Measurements from ENCODE around the gene DNM2. TPM values are rescaled to one million over a fixed set of nuclear protein-coding genes. Genes with fewer than 3 reads are reported as not detected.
"Not testable (repeated sequence)": the region's sequence is repeated elsewhere in the genome, so short reads cannot be mapped to it uniquely, and the experiment has no call there.

Gene DNM2
- total RNA-seq, 1 experiment from 2014 or later, result 131 TPM

GRCh38 chr19:10874024-10874423, 156.1 kb downstream of the DNM2 start (continued):
- TF ChIP-seq IRF1 (CRISPR knock-in tag; IDR thresholded peaks at IDR 0.05), result no peak
- TF ChIP-seq HMGXB4 (CRISPR knock-in tag; IDR thresholded peaks at IDR 0.05), result no peak

- TF ChIP-seq ETV6 (CRISPR knock-in tag; IDR thresholded peaks at IDR 0.05) (no peak), IRF2 (CRISPR knock-in tag; IDR thresholded peaks at IDR 0.05; ENCODE audit: borderline replicate concordance, low read depth) (no peak), ZNF263 (CRISPR knock-in tag; IDR thresholded peaks at IDR 0.05; ENCODE audit: low read depth) (no peak), ZNF512 (CRISPR knock-in tag; IDR thresholded peaks at IDR 0.05; ENCODE audit: borderline replicate concordance) (no peak), TEAD1 (CRISPR knock-in tag; IDR thresholded peaks at IDR 0.05) (no peak), PRRX2 (CRISPR knock-in tag; IDR thresholded peaks at IDR 0.05) (no peak), FOXK1 (CRISPR knock-in tag; IDR thresholded peaks at IDR 0.05) (no peak), MAX (CRISPR knock-in tag; IDR thresholded peaks at IDR 0.05) (no peak), GTF2I (CRISPR knock-in tag; conservative IDR thresholded peaks at IDR 0.05) (no peak), E2F4 (CRISPR knock-in tag; IDR thresholded peaks at IDR 0.05; ENCODE audit: borderline replicate concordance, low read depth) (no peak), E2F5 (CRISPR knock-in tag; IDR thresholded peaks at IDR 0.05) (no peak), CREB1 (CRISPR knock-in tag; IDR thresholded peaks at IDR 0.05) (no peak)
- Mint-ChIP-seq H3K9me3 (no peaks in the 10 kb centered on the region), H3K4me1 (peaks cover 47% of the 10 kb centered on the region), H3K4me3 (no peak overlapping the region), H3K36me3 (0 out of 2 replicates have a peak, but pooled peaks cover 7% of the 10 kb centered on the region), H3K27me3 (ENCODE audit: low read depth) (no peaks in the 10 kb centered on the region; the same call in 1 of the 2 replicates), H3K27ac (peak overlapping the region; percentile 79)
- ATAC-seq (no peak), DNase-seq (ENCODE audit: low spot score) (no peak)
- CTCF ChIA-PET, result no interaction called here
- POLR2A ChIA-PET, result no interaction called here
Measured at GRCh38 chr19:10876459-10877240, 158.8 kb downstream of the DNM2 start.

- H3K4me3 Mint-ChIP-seq; H3K27me3 Mint-ChIP-seq (ENCODE audit: low read depth); H3K9me3 Mint-ChIP-seq; DNase-seq (ENCODE audit: low spot score); H3K36me3 Mint-ChIP-seq; ATAC-seq; POLR2A ChIA-PET: not testable (repeated sequence)
- Mint-ChIP-seq H3K4me1 (peaks cover 55% of the 10 kb centered on the region), H3K27ac (peak overlapping the region; percentile 96)
- CTCF ChIA-PET, result interaction anchor here (0.7 to 1.0 kb wide), 2 partner anchors 13 to 19 kb away, joined by 4 read pairs; no protein-coding TSS in a partner anchor
Measured at GRCh38 chr19:10877608-10878007, 159.7 kb downstream of the DNM2 start.

Measured in WTC11 (cell line).